ENCODE measurements around the gene CDC40. TPM values are rescaled to one million over a fixed set of nuclear protein-coding genes. Genes with fewer than 3 reads are reported as not detected.
A peak's percentile ranks its signal among the peaks of the same experiment; 100 is the strongest.

Gene CDC40
- total and polyA plus RNA-seq, 9 of the 15 experiments (the other 6 are each of a cell fraction or from before 2014, with no cell fraction given): 9.7 to 26.3 (median 15.7) TPM

DNA sequence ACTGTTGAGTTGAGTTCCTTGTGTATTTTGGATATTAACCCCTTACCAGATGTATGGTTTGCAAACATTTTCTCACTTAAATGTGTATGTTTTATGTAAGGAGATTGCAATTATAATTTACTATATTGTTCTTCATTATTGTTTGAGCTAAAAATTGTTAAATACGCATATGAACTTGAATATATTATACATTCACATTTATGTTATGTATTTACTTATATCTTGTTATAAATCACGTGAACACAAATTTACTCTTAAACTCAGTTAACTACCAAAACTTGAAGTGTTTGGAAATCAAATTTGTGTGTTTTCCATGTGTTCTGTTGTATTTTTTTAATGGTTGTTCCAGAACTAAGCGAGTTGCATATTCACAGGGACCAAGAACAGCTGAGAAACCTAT, 18.3 kb downstream of the CDC40 start (continued):
- TF ChIP-seq, protein P1, sequence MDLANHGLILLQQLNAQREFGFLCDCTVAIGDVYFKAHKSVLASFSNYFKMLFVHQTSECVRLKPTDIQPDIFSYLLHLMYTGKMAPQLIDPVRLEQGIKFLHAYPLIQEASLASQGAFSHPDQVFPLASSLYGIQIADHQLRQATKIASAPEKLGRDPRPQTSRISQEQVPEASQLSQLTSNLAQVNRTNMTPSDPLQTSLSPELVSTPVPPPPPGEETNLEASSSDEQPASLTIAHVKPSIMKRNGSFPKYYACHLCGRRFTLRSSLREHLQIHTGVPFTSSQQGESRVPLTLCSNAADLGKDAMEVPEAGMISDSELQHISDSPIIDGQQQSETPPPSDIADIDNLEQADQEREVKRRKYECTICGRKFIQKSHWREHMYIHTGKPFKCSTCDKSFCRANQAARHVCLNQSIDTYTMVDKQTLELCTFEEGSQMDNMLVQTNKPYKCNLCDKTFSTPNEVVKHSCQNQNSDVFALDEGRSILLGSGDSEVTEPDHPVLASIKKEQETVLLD (IDR thresholded peaks at IDR 0.05): no peak
- TF ChIP-seq, protein P2, sequence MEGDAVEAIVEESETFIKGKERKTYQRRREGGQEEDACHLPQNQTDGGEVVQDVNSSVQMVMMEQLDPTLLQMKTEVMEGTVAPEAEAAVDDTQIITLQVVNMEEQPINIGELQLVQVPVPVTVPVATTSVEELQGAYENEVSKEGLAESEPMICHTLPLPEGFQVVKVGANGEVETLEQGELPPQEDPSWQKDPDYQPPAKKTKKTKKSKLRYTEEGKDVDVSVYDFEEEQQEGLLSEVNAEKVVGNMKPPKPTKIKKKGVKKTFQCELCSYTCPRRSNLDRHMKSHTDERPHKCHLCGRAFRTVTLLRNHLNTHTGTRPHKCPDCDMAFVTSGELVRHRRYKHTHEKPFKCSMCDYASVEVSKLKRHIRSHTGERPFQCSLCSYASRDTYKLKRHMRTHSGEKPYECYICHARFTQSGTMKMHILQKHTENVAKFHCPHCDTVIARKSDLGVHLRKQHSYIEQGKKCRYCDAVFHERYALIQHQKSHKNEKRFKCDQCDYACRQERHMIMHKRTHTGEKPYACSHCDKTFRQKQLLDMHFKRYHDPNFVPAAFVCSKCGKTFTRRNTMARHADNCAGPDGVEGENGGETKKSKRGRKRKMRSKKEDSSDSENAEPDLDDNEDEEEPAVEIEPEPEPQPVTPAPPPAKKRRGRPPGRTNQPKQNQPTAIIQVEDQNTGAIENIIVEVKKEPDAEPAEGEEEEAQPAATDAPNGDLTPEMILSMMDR (IDR thresholded peaks at IDR 0.05 in 2 of 3, conservative IDR thresholded peaks at IDR 0.05 in 1 of 3; ENCODE audit: insufficient read depth in 2 of 3, low read depth in 1 of 3, low read length in 3 of 3): no peak
- TF ChIP-seq, protein P3, sequence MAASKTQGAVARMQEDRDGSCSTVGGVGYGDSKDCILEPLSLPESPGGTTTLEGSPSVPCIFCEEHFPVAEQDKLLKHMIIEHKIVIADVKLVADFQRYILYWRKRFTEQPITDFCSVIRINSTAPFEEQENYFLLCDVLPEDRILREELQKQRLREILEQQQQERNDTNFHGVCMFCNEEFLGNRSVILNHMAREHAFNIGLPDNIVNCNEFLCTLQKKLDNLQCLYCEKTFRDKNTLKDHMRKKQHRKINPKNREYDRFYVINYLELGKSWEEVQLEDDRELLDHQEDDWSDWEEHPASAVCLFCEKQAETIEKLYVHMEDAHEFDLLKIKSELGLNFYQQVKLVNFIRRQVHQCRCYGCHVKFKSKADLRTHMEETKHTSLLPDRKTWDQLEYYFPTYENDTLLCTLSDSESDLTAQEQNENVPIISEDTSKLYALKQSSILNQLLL (CRISPR knock-in tag; IDR thresholded peaks at IDR 0.05; ENCODE audit: borderline replicate concordance): peak; percentile 97
- TF ChIP-seq ZNF79 (CRISPR knock-in tag; IDR thresholded peaks at IDR 0.05; ENCODE audit: low read depth) (peak; percentile 55; the same call in 1 of the 2 replicates), BCLAF1 (IDR thresholded peaks at IDR 0.05; ENCODE audit: borderline replicate concordance in 1 of 2, control insufficient read depth in 1 of 2, low read depth in 2 of 2, low read length in 1 of 2) (no peak), SMARCC2 (IDR thresholded peaks at IDR 0.05; ENCODE audit: low read depth) (no peak), SREBF1 (IDR thresholded peaks at IDR 0.05; ENCODE audit: borderline replicate concordance, low read depth, low read length) (no peak), OTX1 (CRISPR knock-in tag; IDR thresholded peaks at IDR 0.05) (no peak), CEBPG (CRISPR knock-in tag; IDR thresholded peaks at IDR 0.05) (no peak), CEBPG (tag; conservative IDR thresholded peaks at IDR 0.05 in 1 of 2, IDR thresholded peaks at IDR 0.05 in 1 of 2) (peak in 1 of 2 experiments; percentile 32; a peak in 1 of 4 replicates), CBX5 (IDR thresholded peaks at IDR 0.05; ENCODE audit: borderline replicate concordance, low read depth) (no peak), RCOR1 (IDR thresholded peaks at IDR 0.05; ENCODE audit: borderline replicate concordance in 1 of 2, low read depth in 2 of 2, low read length in 2 of 2) (no peak), BMI1 (IDR thresholded peaks at IDR 0.05; ENCODE audit: low read length) (no peak), HOXB6 (CRISPR knock-in tag; IDR thresholded peaks at IDR 0.05; ENCODE audit: borderline replicate concordance) (peak; percentile 70; the same call in 1 of the 2 replicates), SREBF2 (CRISPR knock-in tag; IDR thresholded peaks at IDR 0.05) (no peak), NR1H2 (CRISPR knock-in tag; IDR thresholded peaks at IDR 0.05) (no peak), KLF16 (IDR thresholded peaks at IDR 0.05) (no peak)
- TF ChIP-seq, protein P4, sequence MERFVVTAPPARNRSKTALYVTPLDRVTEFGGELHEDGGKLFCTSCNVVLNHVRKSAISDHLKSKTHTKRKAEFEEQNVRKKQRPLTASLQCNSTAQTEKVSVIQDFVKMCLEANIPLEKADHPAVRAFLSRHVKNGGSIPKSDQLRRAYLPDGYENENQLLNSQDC (CRISPR knock-in tag; IDR thresholded peaks at IDR 0.05): no peak
- TF ChIP-seq, protein P5, sequence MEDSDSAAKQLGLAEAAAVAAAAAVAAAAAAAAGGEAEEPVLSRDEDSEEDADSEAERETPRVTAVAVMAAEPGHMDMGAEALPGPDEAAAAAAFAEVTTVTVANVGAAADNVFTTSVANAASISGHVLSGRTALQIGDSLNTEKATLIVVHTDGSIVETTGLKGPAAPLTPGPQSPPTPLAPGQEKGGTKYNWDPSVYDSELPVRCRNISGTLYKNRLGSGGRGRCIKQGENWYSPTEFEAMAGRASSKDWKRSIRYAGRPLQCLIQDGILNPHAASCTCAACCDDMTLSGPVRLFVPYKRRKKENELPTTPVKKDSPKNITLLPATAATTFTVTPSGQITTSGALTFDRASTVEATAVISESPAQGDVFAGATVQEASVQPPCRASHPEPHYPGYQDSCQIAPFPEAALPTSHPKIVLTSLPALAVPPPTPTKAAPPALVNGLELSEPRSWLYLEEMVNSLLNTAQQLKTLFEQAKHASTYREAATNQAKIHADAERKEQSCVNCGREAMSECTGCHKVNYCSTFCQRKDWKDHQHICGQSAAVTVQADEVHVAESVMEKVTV (CRISPR knock-in tag; IDR thresholded peaks at IDR 0.05): no peak
